A549 (cell line): Measurements from ENCODE around the gene GDF2. TPM values are rescaled to one million over a fixed set of nuclear protein-coding genes. Genes with fewer than 3 reads are reported as not detected.

Experiments used
- ATAC-seq, 2 experiments: fragments of 200-7000 bp in 1 of 2; fragments of >200 bp in 1 of 2; cut with Nextera tagmentation in 1 of 2; cut with Tn5 transposase in 1 of 2; 3 replicates each; pipeline versions ENCODE4 v1.8.0 to v1.9.1; 2018 to 2020; ENCODE audit warnings: mild to moderate bottlenecking in 1 of 2, moderate library complexity in 1 of 2
- CTCF ChIA-PET: fragments of 300-600 bp; sonication (Branson Sonifier 250); formaldehyde crosslinking; extraction: SDS; loops from one replicate; lab custom pipeline; 2021; ENCODE audit warnings: antibody characterized with exemption, inconsistent platforms; lab: Yijun Ruan, JAX
- POLR2A ChIA-PET: fragments of 350-600 bp; formaldehyde crosslinking; extraction: SDS; loops from one replicate; lab custom pipeline; 2021; ENCODE audit warnings: antibody characterized with exemption, inconsistent platforms; lab: Yijun Ruan, JAX
- DNase-seq, 2 experiments: peaks; one replicate each; pipeline versions ENCODE4 v3.0.0 to v3.0.0-alpha.2; 2011 to 2016; ENCODE audit warnings: low read depth in 1 of 2, low spot score in 1 of 2
- FAIRE-seq: peaks from 2 replicates; lab custom pipeline; 2011; peaks lifted over from hg19 to GRCh38; lab: Jason Lieb, UNC
- H3K27ac ChIP-seq, 2 experiments: fragments of >200 bp; sonication (Bioruptor Twin); formaldehyde crosslinking; 3 replicates each; pipeline ENCODE4 v1.5.1; 2016 to 2017
- H3K4me1 ChIP-seq: fragments of >200 bp; sonication (Bioruptor Twin); formaldehyde crosslinking; 3 replicates; pipeline ENCODE4 v1.6.1; 2016
- H3K4me2 ChIP-seq: fragments of >200 bp; sonication (Bioruptor Twin); formaldehyde crosslinking; 3 replicates; pipeline ENCODE4 v1.6.1; 2016
- H3K4me3 ChIP-seq: fragments of >200 bp; sonication (Bioruptor Twin); formaldehyde crosslinking; 3 replicates; pipeline ENCODE4 v1.5.1; 2016
- H3K9me3 ChIP-seq: fragments of >200 bp; sonication (Bioruptor Twin); formaldehyde crosslinking; 3 replicates; pipeline ENCODE4 v1.6.1; 2016
- BCL3 ChIP-seq: fragments of >200 bp; sonication (Bioruptor Twin); formaldehyde crosslinking; IDR thresholded peaks from 3 replicates; pipeline ENCODE4 v1.6.1; 2016
- BHLHE40 ChIP-seq: IDR thresholded peaks from 2 replicates; pipeline ENCODE4 v1.6.1; 2012; ENCODE audit warnings: low read depth, low read length, inconsistent platforms
- CBX8 ChIP-seq: fragments of 200-600 bp; sonication (generic); IDR thresholded peaks from 2 replicates; pipeline ENCODE4 v1.6.1; 2016
- CEBPB ChIP-seq, 2 experiments: fragments of >200 bp in 1 of 2; sonication (Bioruptor Twin) in 1 of 2; formaldehyde crosslinking in 1 of 2; IDR thresholded peaks; 2 replicates each; pipeline ENCODE4 v1.6.1; 2012 to 2016
- CHD2 ChIP-seq: fragments of 150-350 bp; IDR thresholded peaks from 2 replicates; pipeline ENCODE4 v1.6.1; 2014; ENCODE audit warnings: low read length; ENCODE audit not compliant: partially characterized antibody
- CHD4 ChIP-seq: fragments of 200-600 bp; sonication (generic); IDR thresholded peaks from 2 replicates; pipeline ENCODE4 v1.6.1; 2016; ENCODE audit warnings: antibody characterized with exemption, mild to moderate bottlenecking, borderline replicate concordance
- E2F6 ChIP-seq: IDR thresholded peaks from 2 replicates; pipeline ENCODE4 v1.6.1; 2012; ENCODE audit warnings: low read depth, borderline replicate concordance
- EHMT2 ChIP-seq: fragments of 200-600 bp; sonication (generic); IDR thresholded peaks from 2 replicates; pipeline ENCODE4 v1.6.1; 2016; ENCODE audit warnings: antibody characterized with exemption, low read depth, mild to moderate bottlenecking, moderate library complexity
- ELK1 ChIP-seq: fragments of 150-350 bp; IDR thresholded peaks from 2 replicates; pipeline ENCODE4 v1.6.1; 2014; ENCODE audit warnings: low read depth, mild to moderate bottlenecking, low read length
- ESRRA ChIP-seq: fragments of 150-350 bp; IDR thresholded peaks from 2 replicates; pipeline ENCODE4 v1.6.1; 2014; ENCODE audit warnings: mild to moderate bottlenecking, low read length, borderline replicate concordance
- FOSB ChIP-seq: fragments of 250-450 bp; sonication (Bioruptor Pico); IDR thresholded peaks from 2 replicates; pipeline ENCODE4 v1.5.0; 2020; ENCODE audit warnings: mild to moderate bottlenecking, moderate library complexity
- FOXS1 ChIP-seq: fragments of 250-450 bp; sonication (Bioruptor Pico); IDR thresholded peaks from 2 replicates; pipeline ENCODE4 v1.5.0; 2020; ENCODE audit warnings: mild to moderate bottlenecking, moderate library complexity
- GATA3 ChIP-seq: IDR thresholded peaks from 2 replicates; pipeline ENCODE4 v1.6.1; 2012; ENCODE audit warnings: borderline replicate concordance
- HEYL ChIP-seq: fragments of 250-450 bp; sonication (Bioruptor Pico); IDR thresholded peaks from 2 replicates; pipeline ENCODE4 v1.8.0; 2021; ENCODE audit warnings: mild to moderate bottlenecking, moderate library complexity
- HOXA7 ChIP-seq: fragments of 250-450 bp; sonication (Bioruptor Pico); IDR thresholded peaks from 2 replicates; pipeline ENCODE4 v1.5.0; 2020; ENCODE audit warnings: mild to moderate bottlenecking, moderate library complexity
- MAX ChIP-seq: IDR thresholded peaks from 2 replicates; pipeline ENCODE4 v1.6.1; 2012
- MAZ ChIP-seq: fragments of 150-350 bp; IDR thresholded peaks from 2 replicates; pipeline ENCODE4 v1.6.1; 2014; ENCODE audit warnings: antibody characterized with exemption, low read depth, low read length, borderline replicate concordance
- PBX3 ChIP-seq: IDR thresholded peaks from 2 replicates; pipeline ENCODE4 v1.6.1; 2012
- PHF8 ChIP-seq: fragments of 200-600 bp; sonication (generic); IDR thresholded peaks from 2 replicates; pipeline ENCODE4 v1.6.1; 2016; ENCODE audit warnings: low read depth, mild to moderate bottlenecking, antibody characterized with exemption, moderate library complexity, borderline replicate concordance
- POLR2A ChIP-seq: IDR thresholded peaks from 2 replicates; pipeline ENCODE4 v1.6.1; 2012; ENCODE audit warnings: mild to moderate bottlenecking, low read length
- POLR2AphosphoS2 ChIP-seq: conservative IDR thresholded peaks from 2 replicates; pipeline ENCODE4 v1.6.1; 2012; ENCODE audit warnings: low read length, improper control_type of control experiment, inconsistent platforms
- RAD21 ChIP-seq, 2 experiments: fragments of >200 bp in 1 of 2; sonication (Bioruptor Twin) in 1 of 2; formaldehyde crosslinking in 1 of 2; IDR thresholded peaks in 1 of 2; conservative IDR thresholded peaks in 1 of 2; 2 replicates in 1 of 2; 3 replicates in 1 of 2; pipeline ENCODE4 v1.6.1; 2012 to 2018; ENCODE audit warnings: inconsistent platforms in 1 of 2
- RARB ChIP-seq: fragments of 250-450 bp; sonication (Bioruptor Pico); IDR thresholded peaks from 2 replicates; pipeline ENCODE4 v1.8.0; 2021; ENCODE audit warnings: mild to moderate bottlenecking, moderate library complexity
- RFX5 ChIP-seq: fragments of 450-650 bp; IDR thresholded peaks from 2 replicates; pipeline ENCODE4 v1.7.1; 2014; ENCODE audit warnings: antibody characterized with exemption, mild to moderate bottlenecking, moderate library complexity
- RNF2 ChIP-seq: fragments of 200-600 bp; sonication (generic); IDR thresholded peaks from 2 replicates; pipeline ENCODE4 v1.6.1; 2016; ENCODE audit warnings: low read depth, mild to moderate bottlenecking, antibody characterized with exemption, moderate library complexity, borderline replicate concordance
- SMC3 ChIP-seq: fragments of >200 bp; sonication (Bioruptor Twin); formaldehyde crosslinking; IDR thresholded peaks from 3 replicates; pipeline ENCODE4 v1.6.1; 2018; ENCODE audit warnings: inconsistent platforms
- TP53 ChIP-seq: fragments of 250-450 bp; sonication (Bioruptor Pico); IDR thresholded peaks from 2 replicates; pipeline ENCODE4 v1.5.0; 2021; ENCODE audit warnings: mild to moderate bottlenecking, moderate library complexity
- USF2 ChIP-seq: fragments of 450-650 bp; IDR thresholded peaks from 2 replicates; pipeline ENCODE4 v1.6.1; 2014; ENCODE audit warnings: antibody characterized with exemption
- ZNF302 ChIP-seq: fragments of 250-450 bp; sonication (Bioruptor Pico); IDR thresholded peaks from 2 replicates; pipeline ENCODE4 v1.9.0; 2021; ENCODE audit warnings: inconsistent platforms, mild to moderate bottlenecking, moderate library complexity
- WGBS: methylation state at CpG from one replicate; pipeline ENCODE4 v1.1.6; 2017; ENCODE audit errors: missing lambda C conversion rate; 5-methylcytosine and 5-hydroxymethylcytosine counted together
- polyA plus RNA-seq, 4 experiments: library from polyadenylated mRNA; depleted of rRNA in 3 of 4; stranded (reverse); fragments of >200 nt; fragmentation: RNase III in 1 of 4; extraction: RNeasy Plus Mini Kit Qiagen cat#74134 plus additional on column Dnase treatment in 1 of 4; gene quantifications; 2 replicates in 3 of 4; 3 replicates in 1 of 4; pipeline ENCODE4 v1.2.3, GENCODE V29; 2011 to 2017

Gene GDF2
- polyA plus RNA-seq, 2 of the 4 experiments (the other 2 are of a cell fraction): not detected

GRCh38 chr10:47317251-47317650 lies 5.0 kb upstream of the GDF2 start:
- ATAC-seq: no peak
- ChIA-PET POLR2A (no interaction called here), CTCF (interaction anchor here (2.3 kb wide), 1 partner anchor 292 kb away, joined by 13 read pairs; no protein-coding TSS in a partner anchor)
- no peak overlapping the region for H3K27ac ChIP-seq
- H3K9me3 ChIP-seq: no peaks in the 10 kb centered on the region
- no peaks in the 10 kb centered on the region for H3K4me1 ChIP-seq
- no peak for FAIRE-seq
- TF ChIP-seq EHMT2: no peak
- TF ChIP-seq CHD4: no peak
- TF ChIP-seq PHF8: no peak
- no peak for TF ChIP-seq USF2
- no peak for TF ChIP-seq ELK1
- TF ChIP-seq CEBPB (IDR thresholded peaks at IDR 0.05): no peak
- no peak for TF ChIP-seq HOXA7
- TF ChIP-seq POLR2AphosphoS2: no peak
- TF ChIP-seq RARB (CRISPR knock-in tag): no peak
- no peak for TF ChIP-seq BCL3
- no peak for TF ChIP-seq ZNF302 (CRISPR knock-in tag)
- TF ChIP-seq RNF2: no peak
- no peak for TF ChIP-seq FOXS1
- no peak for TF ChIP-seq CHD2
- TF ChIP-seq FOSB (CRISPR knock-in tag): no peak
- TF ChIP-seq BHLHE40: no peak
- TF ChIP-seq ESRRA: no peak
- DNase-seq: no peak
- no peak overlapping the region for H3K4me3 ChIP-seq
- 36% methylated on average over 4 of the region's 4 CpGs for WGBS
- H3K4me2 ChIP-seq: no peak overlapping the region

- POLR2A ChIA-PET: no interaction called here
- H3K9me3 ChIP-seq: no peaks in the 10 kb centered on the region
- H3K27ac ChIP-seq: no peak overlapping the region
- ATAC-seq (peak in 1 of 2 experiments; percentile 68; a peak in 3 of 6 replicates), FAIRE-seq (no peak), DNase-seq (peak; percentile 29 to 43)
- TF ChIP-seq RFX5: no peak
- TF ChIP-seq HEYL (CRISPR knock-in tag): no peak
- no peak for TF ChIP-seq MAZ
- TF ChIP-seq CEBPB (IDR thresholded peaks at IDR 0.05): no peak
- no peak for TF ChIP-seq MAX
- TF ChIP-seq EHMT2: no peak
- no peak for TF ChIP-seq HOXA7
- TF ChIP-seq GATA3: no peak
- TF ChIP-seq ESRRA: no peak
- TF ChIP-seq RARB (CRISPR knock-in tag): no peak
- no peak for TF ChIP-seq TP53
- TF ChIP-seq E2F6: no peak
- TF ChIP-seq PBX3: no peak
- no peak for TF ChIP-seq POLR2A
- TF ChIP-seq SMC3: no peak
- no peak for TF ChIP-seq BHLHE40
- TF ChIP-seq CBX8: no peak
- TF ChIP-seq RAD21 (conservative IDR thresholded peaks at IDR 0.05 in 1 of 2, IDR thresholded peaks at IDR 0.05 in 1 of 2): no peak
- CTCF ChIA-PET: interaction anchor here (2.3 kb wide), 1 partner anchor 294 kb away, joined by 13 read pairs; no protein-coding TSS in a partner anchor
- H3K4me1 ChIP-seq: no peaks in the 10 kb centered on the region
- no peak overlapping the region for H3K4me2 ChIP-seq
- no peak overlapping the region for H3K4me3 ChIP-seq
- 65% methylated on average over 9 of the region's 9 CpGs for WGBS
Observed at GRCh38 chr10:47318706-47319105, 3.5 kb upstream of the GDF2 start.
